GM19023 (cell line): ENCODE measurements around the gene ARID1B.

Experiments
- ATAC-seq: cut with Tn5 transposase; IDR thresholded peaks from one replicate; pipeline ENCODE4 v1.9.1; 2021; ENCODE audit warnings: mild to moderate bottlenecking, moderate library complexity; ENCODE audit not compliant: unreplicated experiment

Gene ARID1B

GRCh38 chr6:157251586-157252247 is 474.5 kb downstream of the ARID1B start:
- no peak for ATAC-seq

DNA sequence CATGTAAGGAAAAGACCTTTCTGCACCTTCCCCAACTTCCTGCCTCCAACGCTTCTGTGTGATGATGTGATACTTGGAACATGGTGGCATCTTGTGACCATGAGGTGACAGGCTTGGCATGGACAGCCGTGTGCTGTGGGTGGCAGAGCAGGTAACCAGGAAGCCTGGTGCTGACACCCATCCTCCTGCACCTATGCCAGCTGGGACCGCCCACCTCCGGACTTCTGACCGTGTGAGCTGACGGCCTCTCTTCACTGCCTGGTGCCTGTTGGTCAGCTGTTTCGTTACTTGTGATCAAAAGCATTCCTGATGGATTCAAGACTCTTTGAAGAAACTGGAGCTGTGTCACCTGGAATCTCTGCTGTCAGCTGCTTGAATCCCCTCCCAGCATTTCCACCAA is 475.8 kb downstream of the ARID1B start:
- ATAC-seq: no peak

- ATAC-seq: no peak
Measured at GRCh38 chr6:157253699-157254098, 476.5 kb downstream of the ARID1B start.

DNA sequence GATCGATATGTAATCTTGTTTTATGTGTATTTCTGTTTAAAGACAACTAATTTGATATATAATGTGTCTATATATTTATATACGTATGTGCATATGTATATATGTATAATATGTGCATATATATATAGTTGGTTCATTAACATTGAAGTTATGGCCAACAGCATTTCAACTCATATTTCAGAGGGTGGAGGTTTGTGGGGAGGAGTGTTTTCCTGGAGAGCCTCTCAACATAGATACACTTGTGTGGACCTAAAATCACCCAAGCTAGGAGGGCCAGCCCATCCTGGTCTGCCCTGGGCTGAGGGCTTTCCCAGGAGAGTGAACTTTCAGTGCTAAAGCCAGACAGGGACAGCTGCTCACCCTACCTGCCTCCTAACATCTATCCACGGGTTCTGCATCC is 477.4 kb downstream of the ARID1B start:
- no peak for ATAC-seq

GRCh38 chr6:157255079-157255478 is 477.9 kb downstream of the ARID1B start:
- no peak for ATAC-seq

GRCh38 chr6:157258878-157259277 is 481.7 kb downstream of the ARID1B start:
- no peak for ATAC-seq

- no peak for ATAC-seq
Measured at GRCh38 chr6:157259443-157259842, 482.3 kb downstream of the ARID1B start.
